Left ventricle myocardium inferior (tissue), 1 donor: ENCODE results near the gene ADAP1. TPM values are rescaled to one million over a fixed set of nuclear protein-coding genes. Genes with fewer than 3 reads are reported as not detected.
"Not testable (repeated sequence)": the region's sequence is repeated elsewhere in the genome, so short reads cannot be mapped to it uniquely, and the experiment has no call there.

Source experiments
- DNase-seq: peaks from one replicate; pipeline ENCODE4 v3.0.0-alpha.2; 2020
- H3K27ac ChIP-seq: fragments of 200-600 bp; replicated peaks from 2 replicates; pipeline ENCODE4 v1.8.0; 2021
- H3K27me3 ChIP-seq: fragments of 200-600 bp; 2 replicates; pipeline ENCODE4 v1.8.0; 2021; ENCODE audit warnings: low read depth
- H3K36me3 ChIP-seq: fragments of 200-600 bp; 2 replicates; pipeline ENCODE4 v1.8.0; 2021
- H3K4me1 ChIP-seq: fragments of 200-600 bp; 2 replicates; pipeline ENCODE4 v1.8.0; 2021
- H3K4me3 ChIP-seq: fragments of 200-600 bp; 2 replicates; pipeline ENCODE4 v1.8.0; 2021; ENCODE audit warnings: mild to moderate bottlenecking, moderate library complexity
- H3K9me3 ChIP-seq: fragments of 200-600 bp; replicated peaks from 2 replicates; pipeline ENCODE4 v1.8.0; 2021
- intact Hi-C: fragments of 100-400 bp; cut with micrococcal nuclease; formaldehyde crosslinking; loops from one replicate; pipeline ENCODE4 v1.11.0; 2022
- total RNA-seq: library from RNA; stranded (reverse); fragmentation: NEBNext Ultra II Directional; extraction: Animal tissue kit (Norgen Biotek cat#: 25700); gene quantifications from one replicate; pipeline ENCODE4 v1.2.1, GENCODE V29; 2021
- TF ChIP-seq, protein P1 (sequence below): fragments of 200-600 bp; IDR thresholded peaks from 2 replicates; pipeline ENCODE4 v1.8.0; 2021; ENCODE audit warnings: antibody characterized with exemption, mild to moderate bottlenecking, borderline replicate concordance
- donor health status: DM: no; HTN: yes; CAD: no; lungs with severe emphysema.

ADAP1 gene
- total RNA-seq, 1 donor from 2014 or later: 8.4 TPM

GRCh38 chr7:946256-946996, 8.1 kb downstream of the ADAP1 start:
- Histone ChIP-seq H3K27ac (no peak overlapping the region), H3K4me3 (no peak overlapping the region), H3K36me3 (no peaks in the 10 kb centered on the region), H3K27me3 (peaks cover 37% of the 10 kb centered on the region), H3K4me1 (no peaks in the 10 kb centered on the region), H3K9me3 (no peaks in the 10 kb centered on the region)
- DNase-seq: no peak
- intact Hi-C loops: no loop called here
- TF ChIP-seq, protein P1, sequence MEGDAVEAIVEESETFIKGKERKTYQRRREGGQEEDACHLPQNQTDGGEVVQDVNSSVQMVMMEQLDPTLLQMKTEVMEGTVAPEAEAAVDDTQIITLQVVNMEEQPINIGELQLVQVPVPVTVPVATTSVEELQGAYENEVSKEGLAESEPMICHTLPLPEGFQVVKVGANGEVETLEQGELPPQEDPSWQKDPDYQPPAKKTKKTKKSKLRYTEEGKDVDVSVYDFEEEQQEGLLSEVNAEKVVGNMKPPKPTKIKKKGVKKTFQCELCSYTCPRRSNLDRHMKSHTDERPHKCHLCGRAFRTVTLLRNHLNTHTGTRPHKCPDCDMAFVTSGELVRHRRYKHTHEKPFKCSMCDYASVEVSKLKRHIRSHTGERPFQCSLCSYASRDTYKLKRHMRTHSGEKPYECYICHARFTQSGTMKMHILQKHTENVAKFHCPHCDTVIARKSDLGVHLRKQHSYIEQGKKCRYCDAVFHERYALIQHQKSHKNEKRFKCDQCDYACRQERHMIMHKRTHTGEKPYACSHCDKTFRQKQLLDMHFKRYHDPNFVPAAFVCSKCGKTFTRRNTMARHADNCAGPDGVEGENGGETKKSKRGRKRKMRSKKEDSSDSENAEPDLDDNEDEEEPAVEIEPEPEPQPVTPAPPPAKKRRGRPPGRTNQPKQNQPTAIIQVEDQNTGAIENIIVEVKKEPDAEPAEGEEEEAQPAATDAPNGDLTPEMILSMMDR: no peak

GRCh38 chr7:945556-946255, 8.8 kb downstream of the ADAP1 start:
- TF ChIP-seq, protein P1: no peak
- DNase-seq: no peak
- H3K4me3 ChIP-seq: no peak overlapping the region
- peaks cover 7% of the 10 kb centered on the region for H3K9me3 ChIP-seq
- intact Hi-C loops: no loop called here
- H3K27me3 ChIP-seq: peaks cover 37% of the 10 kb centered on the region
- H3K36me3 ChIP-seq: no peaks in the 10 kb centered on the region
- H3K4me1 ChIP-seq: no peaks in the 10 kb centered on the region
- H3K27ac ChIP-seq: no peak overlapping the region

DNA sequence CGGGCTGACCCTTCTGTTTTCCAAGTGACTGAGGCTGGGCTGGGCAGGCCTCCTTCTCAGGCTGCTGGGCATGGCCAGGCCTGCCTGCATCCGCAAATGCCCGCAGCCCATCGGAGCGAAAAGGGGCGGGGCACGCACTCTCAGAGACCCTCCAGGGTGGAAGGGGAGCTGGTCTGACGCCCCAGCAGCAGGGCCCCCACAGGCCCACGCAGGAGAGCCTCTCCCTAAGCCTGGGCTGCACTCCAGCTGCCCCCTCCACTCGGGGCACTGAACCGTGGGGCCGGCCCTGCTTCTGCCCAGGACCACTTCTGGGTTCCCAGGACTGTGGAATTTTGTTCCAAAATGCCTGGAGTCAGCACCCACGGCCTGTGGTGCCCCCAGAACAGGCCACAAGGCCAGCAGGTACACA, 9.3 kb downstream of the ADAP1 start:
- Histone ChIP-seq H3K9me3 (peaks cover 12% of the 10 kb centered on the region), H3K4me3 (no peak overlapping the region), H3K27me3 (peaks cover 37% of the 10 kb centered on the region), H3K4me1 (no peaks in the 10 kb centered on the region), H3K27ac (no peak overlapping the region), H3K36me3 (no peaks in the 10 kb centered on the region)
- TF ChIP-seq, protein P1: no peak
- no peak for DNase-seq
- intact Hi-C loops: no loop called here

GRCh38 chr7:944744-945143, 9.7 kb downstream of the ADAP1 start:
- intact Hi-C loops: no loop called here
- TF ChIP-seq, protein P1: no peak

GRCh38 chr7:943793-944192, 10.7 kb downstream of the ADAP1 start:
- Histone ChIP-seq H3K27me3 (peaks cover 27% of the 10 kb centered on the region), H3K9me3 (peaks cover 12% of the 10 kb centered on the region)
- H3K36me3 ChIP-seq, intact Hi-C loops, H3K4me3 ChIP-seq, H3K27ac ChIP-seq, H3K4me1 ChIP-seq, DNase-seq: not testable (repeated sequence)

More at GRCh38 chr7:944744-945143, 9.7 kb downstream of the ADAP1 start:
- H3K36me3 ChIP-seq: no peaks in the 10 kb centered on the region
- peaks cover 12% of the 10 kb centered on the region for H3K9me3 ChIP-seq
- H3K4me1 ChIP-seq: no peaks in the 10 kb centered on the region
- no peak overlapping the region for H3K27ac ChIP-seq
- H3K27me3 ChIP-seq: peaks cover 36% of the 10 kb centered on the region
- DNase-seq: no peak
- H3K4me3 ChIP-seq: no peak overlapping the region
